NCI-H2196 (cell line): Measurements from ENCODE around the gene AGFG2.
"Not testable (repeated sequence)": the region's sequence is repeated elsewhere in the genome, so short reads cannot be mapped to it uniquely, and the experiment has no call there.

ENCODE experiments used
- DNase-seq: peaks from one replicate; lab custom pipeline; 2025; ENCODE audit not compliant: unreplicated experiment; lab: John Stamatoyannopoulos, UW

The AGFG2 gene

DNA sequence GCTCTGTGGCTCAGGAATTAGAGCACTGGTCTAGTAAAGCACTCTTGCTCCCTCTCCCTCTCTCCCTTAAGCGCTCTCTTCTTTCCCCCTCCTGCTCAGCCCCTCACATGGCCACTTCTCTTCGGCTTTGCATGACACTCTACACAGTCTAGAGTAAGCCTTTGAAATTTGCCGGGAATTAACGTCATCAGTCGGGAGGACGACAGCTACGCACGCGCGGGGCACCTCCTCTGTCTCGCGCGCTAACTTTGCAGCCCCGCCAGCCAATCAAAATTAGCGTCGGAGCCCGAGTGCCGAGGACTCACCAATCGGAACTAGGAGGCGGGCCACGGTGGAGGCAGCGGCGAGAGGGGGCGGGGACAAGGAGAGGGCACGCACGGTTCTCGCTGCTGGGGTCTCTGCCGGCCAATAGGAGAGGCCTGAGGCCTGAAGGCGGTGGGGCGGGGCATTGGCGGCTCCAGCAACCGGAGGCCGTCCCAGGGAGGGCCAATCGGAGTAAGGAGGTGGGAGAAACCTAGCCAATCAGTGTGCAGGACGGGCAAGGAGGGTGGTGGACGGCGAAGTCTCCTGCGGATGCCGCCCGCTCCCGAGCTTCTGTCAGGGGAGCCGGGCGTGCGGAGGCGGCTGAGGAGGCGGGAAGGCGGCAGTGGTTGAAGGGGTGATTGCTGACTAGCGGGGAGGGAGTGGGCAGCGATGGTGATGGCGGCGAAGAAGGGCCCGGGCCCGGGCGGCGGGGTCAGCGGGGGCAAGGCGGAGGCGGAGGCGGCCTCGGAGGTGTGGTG, at the start of gene AGFG2:
TSS of gene AGFG2 (plus strand) at position 550 of the 782 bp plus-strand sequence. CDS start at position 694, 144 bp downstream.
- peak; percentile 99 for DNase-seq

- peak; percentile 99 for DNase-seq
Measured at GRCh38 chr7:100489824-100490223, 49.2 kb upstream of the AGFG2 start.

GRCh38 chr7:100490483-100491191, 48.4 kb upstream of the AGFG2 start:
- no peak for DNase-seq

DNA sequence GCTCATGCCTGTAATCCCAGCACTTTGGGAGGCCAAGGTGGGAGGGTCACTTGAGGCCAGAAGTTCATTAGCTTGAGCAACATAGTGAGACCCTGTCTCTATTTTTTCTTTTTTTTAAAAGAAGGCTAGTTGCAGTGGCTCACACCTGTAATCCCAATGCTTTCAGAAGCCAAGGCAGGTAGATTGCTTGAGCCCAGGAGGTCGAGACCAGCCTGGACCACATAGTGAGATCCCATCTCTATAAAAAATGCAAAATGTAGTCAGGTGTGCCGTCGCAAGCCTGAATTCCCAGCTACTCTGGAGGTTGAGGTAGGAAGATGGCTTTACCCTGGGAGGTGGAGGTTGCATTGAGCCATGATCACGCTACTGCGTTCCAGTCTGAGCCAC, 47.8 kb upstream of the AGFG2 start:
- no peak for DNase-seq

DNA sequence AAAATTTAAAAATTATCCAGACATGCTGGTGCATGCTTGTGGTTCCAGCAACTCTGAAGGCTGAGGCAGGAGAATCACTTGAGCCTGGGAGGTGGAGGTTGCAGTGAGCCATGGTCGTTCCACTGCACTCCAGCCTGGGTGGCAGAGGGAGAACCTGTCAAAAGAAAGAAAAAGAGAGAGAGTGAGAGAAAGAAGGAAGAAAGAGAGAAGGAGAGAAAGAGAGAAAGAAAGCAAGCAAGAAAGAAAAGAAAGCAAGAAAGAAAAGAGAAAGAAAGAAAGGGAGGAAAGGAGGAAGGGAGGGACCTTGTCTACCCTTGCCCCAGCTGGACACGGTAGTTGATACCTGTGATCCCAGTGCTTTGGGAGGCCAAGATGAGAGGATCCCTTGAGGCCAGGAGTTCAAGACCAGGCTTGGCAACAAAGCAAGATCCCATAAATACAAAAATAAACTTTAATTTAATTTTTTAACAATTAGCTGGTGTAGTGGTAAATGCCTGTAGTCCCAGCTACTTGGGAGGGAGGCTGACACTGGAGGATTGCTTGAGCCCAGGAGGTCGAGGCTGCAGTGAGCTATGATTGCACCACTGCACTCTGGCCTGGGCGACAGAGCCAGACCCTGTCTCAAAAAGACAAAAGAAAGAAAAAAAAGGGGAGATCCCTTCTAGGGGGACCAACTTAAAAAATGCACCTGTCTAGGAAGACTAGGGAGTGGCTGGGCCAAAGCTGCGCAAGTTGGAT, 46.1 kb upstream of the AGFG2 start:
- DNase-seq, result no peak

DNA sequence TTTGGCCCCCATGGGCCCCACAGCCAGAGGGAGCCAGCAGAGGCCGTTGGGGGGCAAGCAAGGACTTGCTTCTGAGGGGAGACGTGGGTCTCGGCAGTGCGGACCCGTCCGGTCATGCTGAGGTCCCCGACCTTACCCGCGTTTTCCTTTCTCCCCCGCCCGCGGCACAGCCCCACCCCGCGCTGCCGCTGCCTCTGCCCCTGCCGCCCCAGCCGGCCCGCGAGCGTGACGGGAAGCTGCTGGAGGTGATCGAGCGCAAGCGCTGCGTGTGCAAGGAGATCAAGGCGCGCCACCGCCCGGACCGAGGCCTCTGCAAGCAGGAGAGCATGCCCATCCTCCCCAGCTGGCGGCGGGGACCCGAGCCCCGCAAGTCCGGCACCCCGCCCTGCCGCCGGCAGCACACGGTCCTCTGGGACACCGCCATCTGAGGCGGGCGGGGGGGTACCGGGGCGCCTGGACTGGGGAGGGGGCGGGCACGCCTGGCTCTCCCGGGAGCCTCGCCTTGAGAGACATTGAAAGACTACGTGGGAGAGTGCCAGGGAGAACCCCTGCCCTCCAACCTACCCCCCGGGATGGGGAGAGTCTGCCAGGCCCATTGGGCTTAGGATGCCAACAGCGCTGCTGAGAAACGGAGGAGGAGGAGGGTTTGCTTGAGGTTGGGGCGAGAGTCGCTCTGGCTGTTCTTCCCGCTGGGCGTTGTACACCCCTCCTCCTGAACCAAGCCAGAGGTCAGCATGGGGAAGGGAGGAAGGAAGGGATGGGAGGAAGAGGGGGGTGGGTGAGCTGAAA, 45.3 kb upstream of the AGFG2 start:
- no peak for DNase-seq

- no peak for DNase-seq
Measured at GRCh38 chr7:100496509-100496908, 42.5 kb upstream of the AGFG2 start.

DNA sequence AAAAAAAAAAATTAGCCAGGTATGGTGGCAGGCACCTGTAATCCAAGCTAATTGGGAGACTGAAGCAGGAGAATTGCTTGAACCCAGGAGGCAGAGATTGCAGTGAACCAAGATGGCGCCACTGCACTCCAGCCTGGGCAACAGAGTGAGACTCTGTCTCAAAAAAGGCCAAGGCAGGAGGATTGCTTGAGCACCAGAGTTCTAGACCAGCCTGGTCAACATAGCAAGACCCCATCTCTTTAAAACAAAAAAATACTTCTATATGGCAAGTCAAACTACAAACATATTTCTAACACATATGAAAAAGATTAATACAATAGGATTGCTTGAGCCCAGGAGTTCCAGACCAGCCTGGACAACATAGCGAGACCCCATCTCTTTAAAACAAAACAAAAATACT, 38.3 kb upstream of the AGFG2 start:
- DNase-seq, result not testable (repeated sequence)

GRCh38 chr7:100504031-100504430, 35.0 kb upstream of the AGFG2 start:
- not testable (repeated sequence) for DNase-seq

- DNase-seq, result no peak
Measured at GRCh38 chr7:100504887-100505611, 34.0 kb upstream of the AGFG2 start.

DNA sequence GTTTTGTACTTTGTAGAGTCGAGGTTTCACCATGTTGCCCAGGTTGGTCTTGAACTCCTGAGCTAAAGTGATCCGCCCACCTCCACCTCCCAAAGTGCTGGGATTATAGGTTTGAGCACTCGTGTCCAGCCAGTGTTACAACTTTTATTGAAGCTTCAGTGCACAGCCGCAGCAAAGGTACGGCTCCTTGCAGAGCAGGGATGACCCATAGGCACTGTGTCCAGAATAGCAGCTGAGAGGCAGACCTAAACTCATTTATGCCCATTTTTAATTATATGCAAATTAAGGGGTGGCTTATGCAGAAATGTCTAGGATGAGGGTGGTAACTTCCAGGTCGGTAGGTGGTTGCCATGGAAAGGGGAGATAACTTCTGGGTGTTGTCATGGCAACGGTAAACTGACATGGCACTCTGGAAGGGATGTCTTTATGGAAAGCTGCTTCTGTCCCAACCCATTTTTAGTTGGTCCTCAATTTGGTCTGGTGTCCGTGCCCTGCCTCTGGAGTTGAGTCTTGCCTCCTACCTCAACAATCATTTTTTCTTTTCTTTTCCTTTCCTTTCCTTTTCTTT, 32.6 kb upstream of the AGFG2 start:
- DNase-seq, result no peak

- DNase-seq, result no peak
Measured at GRCh38 chr7:100509231-100509630, 29.8 kb upstream of the AGFG2 start.

- DNase-seq, result no peak
Measured at GRCh38 chr7:100510437-100511239, 28.4 kb upstream of the AGFG2 start.

- no peak for DNase-seq
Measured at GRCh38 chr7:100513212-100513810, 25.7 kb upstream of the AGFG2 start.

DNA sequence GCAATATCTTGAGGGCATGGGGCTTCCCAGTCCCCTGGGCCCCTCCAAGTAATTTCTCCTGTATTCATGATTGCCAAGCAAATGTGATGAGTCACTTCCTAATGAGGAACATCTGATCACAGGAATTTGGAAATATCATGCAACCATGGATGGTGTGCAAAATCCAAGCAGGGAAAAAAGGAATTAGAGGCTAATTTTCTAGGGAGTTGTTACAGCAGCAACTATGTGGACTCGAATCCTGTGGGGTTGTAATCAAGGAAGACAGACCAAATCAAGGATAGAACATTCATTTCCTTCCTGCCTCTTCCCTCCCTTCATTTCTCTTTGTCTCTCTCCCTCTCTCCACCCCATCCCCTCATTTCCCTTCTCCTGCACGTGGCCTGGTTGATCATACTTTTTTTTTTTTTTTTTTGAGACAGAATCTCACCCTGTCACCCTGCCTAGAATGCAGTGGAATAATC, 23.9 kb upstream of the AGFG2 start:
- no peak for DNase-seq

DNA sequence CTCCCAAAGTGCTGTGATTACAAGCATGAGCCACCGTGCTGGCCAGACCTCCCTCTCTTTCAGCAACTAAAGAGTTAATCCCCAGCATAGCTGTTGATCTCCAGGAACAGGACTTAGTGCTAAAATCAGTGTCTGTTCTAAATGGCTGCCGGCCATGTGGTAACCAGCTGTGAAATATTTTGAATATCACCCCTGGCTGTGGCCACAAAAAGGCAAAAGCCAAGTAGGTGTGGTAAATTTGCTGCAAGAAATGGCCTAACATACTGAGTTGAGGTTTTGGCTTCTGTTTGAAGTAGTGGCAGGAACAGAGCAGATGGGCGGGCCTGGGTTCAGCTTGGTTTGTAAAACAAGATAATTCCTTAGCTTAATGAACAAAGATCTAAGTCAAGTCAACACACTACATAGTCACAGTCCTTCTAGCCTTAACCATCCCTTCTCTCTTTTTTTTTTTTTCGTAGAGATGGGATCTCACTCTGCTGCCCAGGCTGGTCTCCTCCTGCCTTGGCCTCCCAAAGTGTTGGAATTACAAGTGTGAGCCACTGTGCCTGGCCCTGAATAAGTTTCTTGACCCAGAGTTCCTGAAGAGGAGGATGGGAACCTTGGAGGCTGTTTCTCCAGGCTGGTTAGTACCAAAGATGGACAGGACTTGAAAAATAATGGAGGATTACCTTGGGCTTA, 22.7 kb upstream of the AGFG2 start:
- DNase-seq, result no peak

- no peak for DNase-seq
Measured at GRCh38 chr7:100517305-100517704, 21.7 kb upstream of the AGFG2 start.

GRCh38 chr7:100519580-100519979, 19.4 kb upstream of the AGFG2 start:
- DNase-seq, result no peak
